Trophoblast cell (in vitro differentiated cells and primary cell): ENCODE data around the gene DDIT3.

Experiments used
- DNase-seq, 2 donors: peaks; one replicate each; pipeline ENCODE4 v3.0.0-alpha.2; 2016
- H2AFZ ChIP-seq: 2 replicates; pipeline ENCODE4 v1.6.1; 2013; ENCODE audit warnings: low read length, moderate library complexity, mild to moderate bottlenecking; ENCODE audit not compliant: insufficient read depth, poor library complexity
- H2AK5ac ChIP-seq: 2 replicates; pipeline ENCODE4 v1.6.1; 2013; ENCODE audit warnings: mild to moderate bottlenecking, low read length
- H2BK120ac ChIP-seq: 2 replicates; pipeline ENCODE4 v1.6.1; 2013; ENCODE audit warnings: low read length, mild to moderate bottlenecking, moderate library complexity; ENCODE audit not compliant: insufficient read depth, poor library complexity
- H2BK12ac ChIP-seq: 2 replicates; pipeline ENCODE4 v1.6.1; 2013; ENCODE audit warnings: mild to moderate bottlenecking, low read length, moderate library complexity
- H2BK5ac ChIP-seq: 2 replicates; pipeline ENCODE4 v1.6.1; 2013; ENCODE audit warnings: low read length, low read depth, moderate library complexity, mild to moderate bottlenecking; ENCODE audit not compliant: poor library complexity
- H3K14ac ChIP-seq: 2 replicates; pipeline ENCODE4 v1.6.1; 2013; ENCODE audit warnings: mild to moderate bottlenecking, low read length
- H3K18ac ChIP-seq: 2 replicates; pipeline ENCODE4 v1.6.1; 2013; ENCODE audit warnings: mild to moderate bottlenecking, low read length
- H3K23ac ChIP-seq: 2 replicates; pipeline ENCODE4 v1.6.1; 2013; ENCODE audit warnings: low read length
- H3K27ac ChIP-seq: 2 replicates; pipeline ENCODE4 v1.5.1; 2013; ENCODE audit warnings: low read depth, mild to moderate bottlenecking, inconsistent platforms, low read length, moderate library complexity
- H3K27me3 ChIP-seq: 2 replicates; pipeline ENCODE4 v1.6.1; 2013; ENCODE audit warnings: inconsistent platforms, mild to moderate bottlenecking, low read length, moderate library complexity; ENCODE audit not compliant: insufficient read depth
- H3K36me3 ChIP-seq, 2 experiments: 1 replicate in 1 of 2; 2 replicates in 1 of 2; pipeline ENCODE4 v1.6.1; 2013; ENCODE audit warnings: low read length in 2 of 2, mild to moderate bottlenecking in 2 of 2, moderate library complexity in 1 of 2; ENCODE audit not compliant: insufficient read depth in 2 of 2, control insufficient read depth in 1 of 2
- H3K4ac ChIP-seq: 2 replicates; pipeline ENCODE4 v1.6.1; 2013; ENCODE audit warnings: low read depth, mild to moderate bottlenecking, low read length, moderate library complexity
- H3K4me1 ChIP-seq, 2 experiments: 1 replicate in 1 of 2; 2 replicates in 1 of 2; pipeline ENCODE4 v1.6.1; 2013; ENCODE audit warnings: low read length in 2 of 2, mild to moderate bottlenecking in 2 of 2, moderate library complexity in 1 of 2; ENCODE audit not compliant: insufficient read depth in 2 of 2, control insufficient read depth in 1 of 2
- H3K4me2 ChIP-seq: 2 replicates; pipeline ENCODE4 v1.6.1; 2013; ENCODE audit warnings: inconsistent platforms, mild to moderate bottlenecking, low read length, moderate library complexity
- H3K4me3 ChIP-seq: 2 replicates; pipeline ENCODE4 v1.5.1; 2013; ENCODE audit warnings: mild to moderate bottlenecking, low read depth, low read length, inconsistent platforms
- H3K79me1 ChIP-seq: one replicate; pipeline ENCODE4 v1.6.1; 2013; ENCODE audit warnings: low read length
- H3K79me2 ChIP-seq: 2 replicates; pipeline ENCODE4 v1.6.1; 2013; ENCODE audit warnings: low read length, mild to moderate bottlenecking; ENCODE audit not compliant: control insufficient read depth, insufficient read depth, poor library complexity
- H3K9ac ChIP-seq: 2 replicates; pipeline ENCODE4 v1.6.1; 2013; ENCODE audit warnings: mild to moderate bottlenecking, low read length
- H3K9me3 ChIP-seq: 2 replicates; pipeline ENCODE4 v1.6.1; 2013; ENCODE audit warnings: low read depth, mild to moderate bottlenecking, control low read depth, inconsistent platforms, low read length; ENCODE audit not compliant: insufficient read depth
- H4K12ac ChIP-seq: 2 replicates; pipeline ENCODE4 v1.6.1; 2013; ENCODE audit warnings: low read depth, mild to moderate bottlenecking, low read length, moderate library complexity
- H4K8ac ChIP-seq: 2 replicates; pipeline ENCODE4 v1.6.1; 2013; ENCODE audit warnings: low read depth, mild to moderate bottlenecking, low read length, moderate library complexity
- H4K91ac ChIP-seq: one replicate; pipeline ENCODE4 v1.6.1; 2013; ENCODE audit warnings: low read depth, mild to moderate bottlenecking, low read length, moderate library complexity
- WGBS: extraction: QIAGEN DNeasy Blood & Tissue Kit; methylation state at CpG from one replicate; pipeline ENCODE4 v1.1.7; 2013; ENCODE audit warnings: missing lambda C conversion rate; ENCODE audit not compliant: insufficient read length, insufficient coverage; ENCODE audit errors: extremely low coverage; 5-methylcytosine and 5-hydroxymethylcytosine counted together

Gene DDIT3

GRCh38 chr12:57527184-57527583 lies 6.9 kb upstream of the DDIT3 start:
- no peak overlapping the region for H2BK12ac ChIP-seq
- no peak overlapping the region for H3K4me3 ChIP-seq
- H2BK5ac ChIP-seq, result no peak overlapping the region
- no peak overlapping the region for H4K12ac ChIP-seq
- no peak overlapping the region for H3K18ac ChIP-seq
- no peak overlapping the region for H3K4ac ChIP-seq
- no peak overlapping the region for H3K4me2 ChIP-seq
- H3K9me3 ChIP-seq, result no peaks in the 10 kb centered on the region
- no peak overlapping the region for H2AK5ac ChIP-seq
- no peak overlapping the region for H3K27ac ChIP-seq
- no peak for DNase-seq
- H2BK120ac ChIP-seq, result no peak overlapping the region
- no peak overlapping the region for H3K9ac ChIP-seq
- H4K8ac ChIP-seq, result no peak overlapping the region
- no peak overlapping the region for H4K91ac ChIP-seq
- H2AFZ ChIP-seq, result no peak overlapping the region
- H3K14ac ChIP-seq, result no peak overlapping the region
- no peaks in the 10 kb centered on the region for H3K27me3 ChIP-seq
- no CpG with 5 or more reads among the region's 5 CpGs for WGBS
- H3K79me2 ChIP-seq, result peaks cover 13% of the 10 kb centered on the region
- H3K4me1 ChIP-seq, result peaks cover 10 to 19% of the 10 kb centered on the region in 2 experiments
- peaks cover 67 to 77% of the 10 kb centered on the region in 2 experiments for H3K36me3 ChIP-seq
- H3K23ac ChIP-seq, result no peak overlapping the region
- H3K79me1 ChIP-seq, result peaks cover 12% of the 10 kb centered on the region

GRCh38 chr12:57526477-57527126 lies 6.3 kb upstream of the DDIT3 start:
- Histone ChIP-seq H2BK12ac (no peak overlapping the region), H3K4me2 (no peak overlapping the region), H2AK5ac (no peak overlapping the region), H3K4ac (no peak overlapping the region), H3K9me3 (no peaks in the 10 kb centered on the region), H3K18ac (no peak overlapping the region), H3K79me2 (peaks cover 14% of the 10 kb centered on the region), H4K91ac (no peak overlapping the region), H2AFZ (no peak overlapping the region), H3K79me1 (peaks cover 16% of the 10 kb centered on the region), H4K12ac (no peak overlapping the region), H3K9ac (no peak overlapping the region), H2BK120ac (no peak overlapping the region), H3K23ac (no peak overlapping the region), H4K8ac (no peak overlapping the region), H3K27ac (no peak overlapping the region), H3K36me3 (peaks cover 62 to 72% of the 10 kb centered on the region in 2 experiments), H3K4me3 (no peak overlapping the region), H3K14ac (no peak overlapping the region), H3K4me1 (peaks cover 15 to 23% of the 10 kb centered on the region in 2 experiments), H2BK5ac (no peak overlapping the region), H3K27me3 (no peaks in the 10 kb centered on the region)
- no peak for DNase-seq
- no CpG with 5 or more reads among the region's 4 CpGs for WGBS

- Histone ChIP-seq H4K8ac (no peak overlapping the region), H3K4me2 (no peak overlapping the region), H3K27me3 (no peaks in the 10 kb centered on the region), H3K4me1 (peaks cover 22 to 30% of the 10 kb centered on the region in 2 experiments), H2BK12ac (no peak overlapping the region), H2BK120ac (no peak overlapping the region), H4K91ac (no peak overlapping the region), H3K27ac (no peak overlapping the region), H4K12ac (no peak overlapping the region), H3K14ac (no peak overlapping the region), H2AFZ (no peak overlapping the region), H3K18ac (no peak overlapping the region), H2BK5ac (no peak overlapping the region), H3K9ac (no peak overlapping the region), H3K23ac (no peak overlapping the region), H3K4ac (no peak overlapping the region), H3K36me3 (peaks cover 57 to 64% of the 10 kb centered on the region in 2 experiments), H2AK5ac (no peak overlapping the region), H3K79me1 (peaks cover 24% of the 10 kb centered on the region), H3K9me3 (no peaks in the 10 kb centered on the region), H3K79me2 (peaks cover 14% of the 10 kb centered on the region), H3K4me3 (no peak overlapping the region)
- DNase-seq, result no peak
- WGBS, result no CpG with 5 or more reads among the region's 16 CpGs
Measured at GRCh38 chr12:57525615-57526383, 5.5 kb upstream of the DDIT3 start.

GRCh38 chr12:57524814-57525614 lies 4.7 kb upstream of the DDIT3 start:
- H3K18ac ChIP-seq, result no peak overlapping the region
- H3K4me1 ChIP-seq, result peaks cover 22 to 27% of the 10 kb centered on the region in 2 experiments
- H2BK120ac ChIP-seq, result no peak overlapping the region
- H3K79me2 ChIP-seq, result peaks cover 16% of the 10 kb centered on the region
- H2AFZ ChIP-seq, result no peak overlapping the region
- no peak overlapping the region for H3K14ac ChIP-seq
- H3K4me3 ChIP-seq, result no peak overlapping the region
- no peak overlapping the region for H3K27ac ChIP-seq
- no peak overlapping the region for H3K4ac ChIP-seq
- H3K36me3 ChIP-seq, result peaks cover 51 to 56% of the 10 kb centered on the region in 2 experiments
- no peaks in the 10 kb centered on the region for H3K9me3 ChIP-seq
- H4K8ac ChIP-seq, result no peak overlapping the region
- H2BK5ac ChIP-seq, result no peak overlapping the region
- no CpG with 5 or more reads among the region's 11 CpGs for WGBS
- peaks cover 27% of the 10 kb centered on the region for H3K79me1 ChIP-seq
- H3K4me2 ChIP-seq, result no peak overlapping the region
- no peak for DNase-seq
- H3K27me3 ChIP-seq, result no peaks in the 10 kb centered on the region
- H3K23ac ChIP-seq, result no peak overlapping the region
- no peak overlapping the region for H2BK12ac ChIP-seq
- H4K91ac ChIP-seq, result no peak overlapping the region
- H3K9ac ChIP-seq, result no peak overlapping the region
- H4K12ac ChIP-seq, result no peak overlapping the region
- no peak overlapping the region for H2AK5ac ChIP-seq
